Right cardiac atrium (tissue), 5 donors: ENCODE data around the gene ITPR1. TPM values are rescaled to one million over a fixed set of nuclear protein-coding genes. Genes with fewer than 3 reads are reported as not detected.
A peak's percentile ranks its signal among the peaks of the same experiment; 100 is the strongest.

Experiments used
- ATAC-seq, 2 donors: fragments of 200-7000 bp; cut with Tn5 transposase; one replicate each; pipeline versions ENCODE4 v1.8.0 to v1.9.1; 2020; ENCODE audit warnings: moderate library complexity in 2 of 2, mild to moderate bottlenecking in 1 of 2
- DNase-seq, 3 donors: peaks; one replicate each; pipeline ENCODE4 v3.0.0-alpha.2; 2020
- H3K27ac ChIP-seq: one replicate; pipeline ENCODE4 v1.5.1; 2013; ENCODE audit warnings: mild to moderate bottlenecking, low read length, control low read depth, moderate library complexity
- H3K27me3 ChIP-seq: one replicate; pipeline ENCODE4 v1.6.1; 2013; ENCODE audit not compliant: control insufficient read depth, insufficient read depth
- H3K4me1 ChIP-seq: one replicate; pipeline ENCODE4 v1.6.1; 2013; ENCODE audit warnings: low read length; ENCODE audit not compliant: control insufficient read depth, insufficient read depth
- H3K4me3 ChIP-seq: one replicate; pipeline ENCODE4 v1.5.1; 2013; ENCODE audit warnings: low read length, control low read depth
- H3K9me3 ChIP-seq: one replicate; pipeline ENCODE4 v1.6.1; 2013; ENCODE audit warnings: low read length; ENCODE audit not compliant: control insufficient read depth
- WGBS: extraction: QIAGEN DNeasy Blood & Tissue Kit; methylation state at CpG from one replicate; pipeline ENCODE4 v1.1.7; 2013; 5-methylcytosine and 5-hydroxymethylcytosine counted together
- intact Hi-C, 4 donors: fragments of 100-400 bp; cut with DNase I; formaldehyde crosslinking; loops; one replicate each; pipeline versions ENCODE4 v1.11.0 to v1.14.0; 2022 to 2023
- polyA plus RNA-seq: library from polyadenylated mRNA; stranded (reverse); fragments of 200-250 nt; gene quantifications from one replicate; pipeline ENCODE4 v1.2.3, GENCODE V29; 2013
- total RNA-seq, 4 donors: library from RNA; stranded (reverse); fragmentation: NEBNext Ultra II Directional; extraction: Animal tissue kit (Norgen Biotek cat#: 25700); gene quantifications; one replicate each; pipeline ENCODE4 v1.2.1, GENCODE V29; 2021
- donor health status: healthy with polysubstance abuse.
- donor health status: DM: no; HTN: yes; CAD: no.
- donor health status: DM: no; HTN: no; CAD: no.
- donor health status: DM: no; HTN: yes; CAD: no; lungs with severe emphysema.
- donor health status: DM: yes; HTN: yes; CAD: no.

ITPR1 gene
- total and polyA plus RNA-seq, 5 donors = 13.9 to 59.0 (median 39.5) TPM

- H3K27ac ChIP-seq = no peak overlapping the region
- no peaks in the 10 kb centered on the region for H3K4me1 ChIP-seq
- no peak overlapping the region for H3K4me3 ChIP-seq
- intact Hi-C loops = no loop called here
- H3K9me3 ChIP-seq = no peaks in the 10 kb centered on the region
- no peaks in the 10 kb centered on the region for H3K27me3 ChIP-seq
- WGBS = 88% methylated on average over 10 of the region's 10 CpGs
- ATAC-seq (no peak), DNase-seq (no peak)
Observed at GRCh38 chr3:4678320-4678719, 185.2 kb downstream of the ITPR1 start.

GRCh38 chr3:4680227-4680691, 187.1 kb downstream of the ITPR1 start:
- Histone ChIP-seq H3K4me1 (no peaks in the 10 kb centered on the region), H3K9me3 (no peaks in the 10 kb centered on the region), H3K27me3 (no peaks in the 10 kb centered on the region), H3K4me3 (no peak overlapping the region), H3K27ac (no peak overlapping the region)
- 95% methylated on average over 3 of the region's 3 CpGs for WGBS
- ATAC-seq (no peak), DNase-seq (no peak)
- intact Hi-C loops = no loop called here

GRCh38 chr3:4680871-4681300, 187.7 kb downstream of the ITPR1 start:
- DNase-seq (no peak), ATAC-seq (no peak)
- intact Hi-C loops = no loop called here
- H3K4me3 ChIP-seq = no peak overlapping the region
- no peaks in the 10 kb centered on the region for H3K9me3 ChIP-seq
- H3K4me1 ChIP-seq = no peaks in the 10 kb centered on the region
- no peak overlapping the region for H3K27ac ChIP-seq
- no peaks in the 10 kb centered on the region for H3K27me3 ChIP-seq
- WGBS = 99% methylated on average over 2 of the region's 2 CpGs

GRCh38 chr3:4681301-4681700, 188.2 kb downstream of the ITPR1 start:
- intact Hi-C loops = no loop called here
- Histone ChIP-seq H3K4me1 (no peaks in the 10 kb centered on the region), H3K27ac (no peak overlapping the region), H3K4me3 (no peak overlapping the region), H3K9me3 (no peaks in the 10 kb centered on the region), H3K27me3 (no peaks in the 10 kb centered on the region)
- DNase-seq (no peak), ATAC-seq (no peak)

GRCh38 chr3:4684117-4684516, 191.0 kb downstream of the ITPR1 start:
- no peaks in the 10 kb centered on the region for H3K9me3 ChIP-seq
- H3K4me3 ChIP-seq = no peak overlapping the region
- DNase-seq (no peak), ATAC-seq (no peak)
- 85% methylated on average over 1 of the region's 1 CpG for WGBS
- intact Hi-C loops = no loop called here
- H3K27me3 ChIP-seq = no peaks in the 10 kb centered on the region
- H3K4me1 ChIP-seq = no peaks in the 10 kb centered on the region
- H3K27ac ChIP-seq = no peak overlapping the region

DNA sequence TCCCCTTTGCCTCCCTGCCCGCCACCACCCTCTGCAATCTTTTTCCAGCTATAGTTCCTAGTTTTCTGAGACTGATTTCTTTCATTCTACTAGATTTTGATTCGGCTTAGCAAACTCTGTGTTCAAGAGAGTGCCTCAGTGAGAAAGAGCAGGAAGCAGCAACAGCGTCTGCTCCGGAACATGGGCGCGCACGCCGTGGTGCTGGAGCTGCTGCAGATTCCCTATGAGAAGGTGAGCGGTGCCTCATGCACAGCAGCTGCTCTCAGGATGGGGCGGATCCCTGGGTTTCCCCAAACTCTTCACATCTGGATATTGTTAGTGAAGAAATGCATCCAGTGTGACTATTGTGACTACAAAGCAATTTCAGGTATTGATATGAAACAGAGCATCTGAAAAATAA, 191.8 kb downstream of the ITPR1 start:
- WGBS = 98% methylated on average over 10 of the region's 10 CpGs
- ATAC-seq = no peak

GRCh38 chr3:4685673-4686345, 192.7 kb downstream of the ITPR1 start:
- intact Hi-C loops = no loop called here
- DNase-seq (peak in 1 of 3 donors; percentile 17), ATAC-seq (no peak)
- H3K4me1 ChIP-seq = no peaks in the 10 kb centered on the region
- H3K27me3 ChIP-seq = no peaks in the 10 kb centered on the region
- no peak overlapping the region for H3K27ac ChIP-seq
- H3K9me3 ChIP-seq = no peaks in the 10 kb centered on the region
- H3K4me3 ChIP-seq = no peak overlapping the region
- 94% methylated on average over 10 of the region's 10 CpGs for WGBS

More for the DNA sequence above, 191.8 kb downstream of the ITPR1 start:
- Histone ChIP-seq H3K4me1 (no peaks in the 10 kb centered on the region), H3K27ac (no peak overlapping the region), H3K4me3 (no peak overlapping the region), H3K9me3 (no peaks in the 10 kb centered on the region), H3K27me3 (no peaks in the 10 kb centered on the region)
- intact Hi-C loops = no loop called here
- DNase-seq = no peak

- Histone ChIP-seq H3K27me3 (no peaks in the 10 kb centered on the region), H3K4me3 (no peak overlapping the region), H3K4me1 (no peaks in the 10 kb centered on the region), H3K27ac (no peak overlapping the region), H3K9me3 (no peaks in the 10 kb centered on the region)
- ATAC-seq (no peak), DNase-seq (no peak)
- WGBS = 83% methylated on average over 4 of the region's 4 CpGs
- intact Hi-C loops = no loop called here
Observed at GRCh38 chr3:4686619-4687018, 193.5 kb downstream of the ITPR1 start.

DNA sequence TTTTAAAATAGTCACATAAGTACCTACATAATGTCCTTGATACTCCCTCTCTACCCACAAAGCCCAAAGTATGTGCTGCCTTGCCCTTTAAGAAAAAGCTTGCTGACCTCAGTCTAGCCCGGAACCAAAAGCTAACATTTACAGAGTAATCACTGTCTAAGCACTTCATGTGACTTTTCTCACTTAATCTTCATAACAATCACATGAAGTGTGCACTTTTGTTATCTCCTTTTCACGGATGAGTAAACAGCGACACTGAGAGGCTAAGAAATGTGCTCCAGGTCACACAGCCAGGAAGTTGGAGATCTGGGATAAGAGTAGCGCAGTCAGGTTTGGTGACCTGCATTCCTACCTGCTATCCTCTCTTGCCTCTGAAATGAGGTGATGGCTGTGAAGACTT, 194.0 kb downstream of the ITPR1 start:
- H3K4me1 ChIP-seq = no peaks in the 10 kb centered on the region
- no peaks in the 10 kb centered on the region for H3K9me3 ChIP-seq
- H3K4me3 ChIP-seq = no peak overlapping the region
- ATAC-seq (no peak), DNase-seq (no peak)
- no peaks in the 10 kb centered on the region for H3K27me3 ChIP-seq
- no peak overlapping the region for H3K27ac ChIP-seq
- WGBS = 73% methylated on average over 4 of the region's 4 CpGs
- intact Hi-C loops = no loop called here

- WGBS = 96% methylated on average over 5 of the region's 5 CpGs
- intact Hi-C loops = no loop called here
- Histone ChIP-seq H3K4me3 (no peak overlapping the region), H3K27ac (no peak overlapping the region), H3K9me3 (no peaks in the 10 kb centered on the region), H3K4me1 (no peaks in the 10 kb centered on the region), H3K27me3 (no peaks in the 10 kb centered on the region)
- DNase-seq = no peak
- ATAC-seq = no peak
Observed at GRCh38 chr3:4687596-4687995, 194.4 kb downstream of the ITPR1 start.

- ATAC-seq (no peak), DNase-seq (no peak)
- WGBS = 92% methylated on average over 4 of the region's 4 CpGs
- no peak overlapping the region for H3K27ac ChIP-seq
- no peaks in the 10 kb centered on the region for H3K9me3 ChIP-seq
- intact Hi-C loops = no loop called here
- H3K4me1 ChIP-seq = no peaks in the 10 kb centered on the region
- H3K27me3 ChIP-seq = no peaks in the 10 kb centered on the region
- H3K4me3 ChIP-seq = no peak overlapping the region
Observed at GRCh38 chr3:4688411-4688810, 195.3 kb downstream of the ITPR1 start.

GRCh38 chr3:4689021-4689420, 195.9 kb downstream of the ITPR1 start:
- Histone ChIP-seq H3K4me3 (no peak overlapping the region), H3K27me3 (no peaks in the 10 kb centered on the region), H3K9me3 (no peaks in the 10 kb centered on the region), H3K27ac (no peak overlapping the region), H3K4me1 (no peaks in the 10 kb centered on the region)
- ATAC-seq = no peak
- intact Hi-C loops = no loop called here
- DNase-seq = no peak
